NAMALWA (cell line): Measurements from ENCODE around the gene BMPER.
A peak's percentile ranks its signal among the peaks of the same experiment; 100 is the strongest.

Experiments
- DNase-seq: peaks from one replicate; pipeline ENCODE4 v3.0.0-alpha.2; 2015; ENCODE audit warnings: low spot score

BMPER gene

DNA sequence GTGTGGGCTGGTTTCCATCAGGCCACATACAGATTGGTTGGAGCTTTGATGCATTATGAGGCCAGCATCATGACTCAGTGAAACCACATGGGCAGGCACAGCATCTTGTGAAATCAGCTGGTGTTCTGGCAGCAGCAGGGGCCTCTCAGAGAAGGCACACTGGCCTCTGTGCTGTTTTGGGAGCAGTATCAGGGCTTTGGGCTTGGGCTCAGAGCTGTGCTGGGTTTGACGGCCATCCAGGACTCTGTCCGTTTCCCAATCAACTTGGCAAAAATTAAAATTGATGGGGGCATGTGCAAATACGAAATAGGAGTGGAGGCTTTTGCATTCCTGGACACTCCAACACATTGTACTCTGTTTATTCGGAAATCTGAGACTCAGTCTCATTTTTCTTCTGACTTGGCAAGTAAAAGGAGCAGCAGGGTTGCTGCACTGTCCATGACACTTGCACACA is 190.9 kb downstream of the BMPER start:
- DNase-seq: no peak

DNA sequence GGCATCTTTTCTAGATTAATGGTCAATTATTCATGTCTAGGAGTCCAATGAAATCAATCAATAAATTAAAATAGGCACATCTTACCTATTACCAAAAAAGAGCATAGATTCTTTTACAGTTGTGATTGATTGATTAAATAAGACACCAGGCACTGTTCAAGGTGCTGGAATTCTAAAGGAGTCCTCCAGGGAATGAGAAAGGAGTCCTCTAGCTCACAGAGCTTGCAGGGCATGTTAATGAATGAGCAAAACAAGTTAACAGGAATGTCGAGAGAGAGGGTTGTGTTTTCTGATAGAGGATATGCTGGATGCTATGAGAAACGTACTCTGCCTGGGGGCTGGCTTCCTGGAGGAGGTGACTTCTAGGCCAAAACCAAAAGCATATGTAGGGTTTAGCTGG is 191.4 kb downstream of the BMPER start:
- DNase-seq: no peak

GRCh38 chr7:34100661-34101060 is 195.3 kb downstream of the BMPER start:
- no peak for DNase-seq

DNA sequence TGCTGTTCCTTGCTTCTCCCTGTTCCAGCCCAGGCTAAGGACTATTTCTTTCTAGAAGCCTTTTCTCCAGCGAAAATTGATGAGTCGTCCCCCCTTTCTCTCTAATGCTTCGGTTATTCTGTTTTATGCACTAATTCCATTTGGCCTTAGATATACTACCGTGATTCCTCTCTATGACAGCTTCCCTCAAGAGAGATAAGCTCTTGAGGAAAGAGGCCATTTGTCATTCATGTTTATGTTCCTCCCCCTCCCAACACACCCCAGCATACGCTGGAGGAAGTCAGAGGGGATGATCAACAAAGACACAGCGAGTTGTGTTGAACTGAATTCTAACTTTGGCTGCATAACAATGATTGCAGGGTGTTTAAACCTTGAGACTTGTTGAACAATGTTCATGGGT is 198.8 kb downstream of the BMPER start:
- DNase-seq: no peak

DNA sequence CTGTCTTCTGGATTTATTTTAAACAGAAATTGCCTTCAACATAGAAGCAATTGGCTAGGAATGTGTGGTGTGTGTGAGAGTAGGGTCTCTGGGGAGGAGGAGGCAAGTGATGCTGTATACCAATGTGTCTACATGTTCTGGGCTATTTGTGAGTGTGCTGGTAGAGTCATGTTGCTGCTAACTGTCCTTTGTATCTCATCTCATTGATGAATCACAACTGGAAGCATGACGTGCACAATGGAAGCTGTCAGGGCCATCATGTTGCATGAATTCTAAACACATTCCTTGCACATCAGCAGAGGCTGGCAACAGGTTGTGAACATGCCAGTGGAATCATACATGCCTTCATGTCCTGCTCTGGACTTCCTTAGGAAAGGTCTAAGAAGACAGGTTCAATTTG is 199.7 kb downstream of the BMPER start:
- no peak for DNase-seq

DNA sequence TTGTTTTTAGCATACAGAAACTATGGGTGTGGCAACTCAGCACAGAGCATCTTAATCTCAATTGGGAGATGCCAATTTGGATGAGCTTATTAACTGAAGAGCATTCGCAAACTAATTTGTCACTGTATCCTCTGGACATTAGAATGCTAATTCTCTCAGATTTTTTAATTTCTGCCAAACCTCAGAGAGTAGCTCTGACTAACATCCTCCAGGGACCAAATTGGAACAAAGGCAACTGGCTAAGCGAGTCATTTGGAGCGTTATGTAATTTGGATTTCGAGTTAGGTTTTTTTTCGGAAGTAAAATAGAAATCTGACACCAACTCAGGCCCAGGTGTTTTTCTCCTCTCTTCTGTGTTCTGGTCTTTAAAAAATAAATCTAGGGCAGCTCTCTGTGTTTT is 201.9 kb downstream of the BMPER start:
- no peak for DNase-seq

DNA sequence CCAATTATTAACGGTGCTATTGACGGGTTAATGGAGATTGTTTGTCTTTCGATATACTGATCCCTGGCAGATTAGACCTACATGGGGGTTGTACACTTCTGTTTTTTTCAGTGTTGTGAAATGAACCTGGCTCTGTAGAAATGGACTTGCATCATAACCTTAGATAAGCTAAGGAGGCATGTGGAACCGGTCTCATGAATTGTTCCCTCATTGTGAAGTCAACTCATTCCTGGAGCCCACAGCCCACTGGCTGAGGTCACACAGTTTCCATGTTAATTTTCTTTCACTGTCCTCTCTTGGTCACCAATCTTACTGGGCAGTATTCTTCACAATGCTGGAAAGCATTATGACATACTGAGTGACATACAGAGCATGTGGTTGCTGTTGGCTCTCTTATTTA is 202.8 kb downstream of the BMPER start:
- DNase-seq: no peak

- DNase-seq: no peak
These were observed 204.8 kb downstream of the BMPER start for GRCh38 chr7:34109936-34110780.

DNA sequence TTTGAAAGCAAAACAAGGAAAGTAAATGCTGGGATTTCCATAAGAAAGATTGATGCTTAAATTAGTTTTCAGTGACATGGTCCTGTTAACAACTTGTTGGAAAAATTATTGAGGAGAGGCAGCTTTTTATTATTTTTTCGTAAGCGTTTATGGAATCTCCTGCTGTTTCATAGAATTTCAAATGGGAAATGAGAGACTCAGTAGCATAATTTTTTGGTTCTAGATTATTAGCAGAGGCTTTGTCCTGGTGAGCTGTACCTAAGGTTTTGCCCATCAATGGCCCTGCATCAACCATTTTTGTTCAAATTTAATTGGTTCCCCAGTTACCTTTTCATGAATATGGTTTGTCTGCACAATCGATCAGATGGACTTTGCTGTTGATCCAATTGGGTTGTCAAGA is 205.7 kb downstream of the BMPER start:
- no peak for DNase-seq

- DNase-seq: no peak
These were observed 210.2 kb downstream of the BMPER start for GRCh38 chr7:34115503-34115902.

DNA sequence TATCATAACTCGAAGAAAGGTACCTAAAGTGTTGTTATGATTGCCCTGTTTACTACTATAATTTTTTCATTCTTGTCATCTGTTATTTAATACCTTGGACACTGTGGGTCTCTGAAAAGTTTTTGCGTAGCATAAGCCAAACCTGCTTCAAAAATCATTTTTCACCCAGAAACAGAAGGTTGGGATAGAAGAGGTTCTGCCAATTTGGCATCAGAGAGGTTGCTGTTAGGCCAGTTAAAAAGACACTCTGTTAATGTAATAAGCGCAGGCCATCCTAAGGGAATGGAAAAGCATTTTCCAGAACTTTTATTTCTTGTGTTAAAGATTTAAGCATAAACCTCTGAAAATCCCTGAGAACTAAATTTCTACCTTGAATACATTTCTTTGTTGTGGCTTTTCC is 212.2 kb downstream of the BMPER start:
- no peak for DNase-seq

- DNase-seq: no peak
These were observed 216.0 kb downstream of the BMPER start for GRCh38 chr7:34121366-34121765.

GRCh38 chr7:34123316-34123715 is 218.0 kb downstream of the BMPER start:
- DNase-seq: no peak

- no peak for DNase-seq
These were observed 219.4 kb downstream of the BMPER start for GRCh38 chr7:34124765-34125164.

DNA sequence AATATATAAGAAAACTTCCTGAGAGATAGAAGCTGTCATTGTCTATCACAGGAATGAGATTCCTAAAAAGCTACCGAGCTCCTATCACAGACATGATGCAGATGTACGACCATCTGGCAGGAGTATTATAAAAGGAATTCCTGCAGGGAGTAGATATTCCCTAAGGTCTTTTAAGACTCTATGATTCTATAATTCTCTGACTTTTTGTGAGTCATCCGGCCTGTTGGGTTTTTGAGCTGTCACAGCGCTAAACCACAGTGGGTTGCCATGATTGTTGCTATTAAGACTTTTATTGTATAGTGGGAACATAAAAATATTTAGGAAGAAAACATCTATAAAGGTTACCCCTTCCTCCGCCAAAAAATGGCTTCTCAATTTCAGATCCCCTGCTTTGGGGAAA is 223.4 kb downstream of the BMPER start:
- no peak for DNase-seq

- DNase-seq: no peak
These were observed 225.4 kb downstream of the BMPER start for GRCh38 chr7:34130558-34131295.

- no peak for DNase-seq
These were observed 226.0 kb downstream of the BMPER start for GRCh38 chr7:34131371-34131770.

DNA sequence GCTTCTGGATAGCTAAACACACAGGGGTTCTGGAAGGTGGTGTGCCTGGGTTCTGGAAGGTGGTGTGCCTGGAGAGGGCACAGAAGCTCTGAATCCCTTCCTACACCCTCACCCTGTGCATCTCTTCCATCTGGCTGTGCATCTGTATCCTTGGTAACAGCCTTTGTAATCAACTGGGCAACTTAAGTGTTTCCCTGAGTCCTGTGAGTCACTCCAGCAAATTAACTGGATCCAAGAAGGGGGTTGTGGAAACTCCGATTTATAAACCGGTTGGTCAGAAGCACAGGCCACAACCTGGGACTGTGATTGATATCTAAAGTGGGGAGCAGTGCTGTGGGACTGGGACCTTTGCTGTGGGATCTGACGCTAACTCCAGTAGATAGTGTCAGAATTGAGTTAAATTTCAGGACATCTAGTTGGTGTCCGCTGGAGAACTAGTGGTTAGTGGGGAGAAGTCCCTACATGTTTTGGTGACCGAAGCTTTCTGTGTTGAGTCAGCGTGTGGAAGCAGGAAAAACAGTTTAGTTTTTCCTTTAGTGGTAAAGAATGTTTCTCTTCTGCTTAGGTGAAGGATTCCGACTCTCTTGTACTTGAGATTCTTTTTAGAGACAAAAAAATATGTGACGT is 228.1 kb downstream of the BMPER start:
- DNase-seq: no peak

GRCh38 chr7:34133983-34134782 is 228.8 kb downstream of the BMPER start:
- DNase-seq: peak; percentile 59

- DNase-seq: no peak
These were observed 230.6 kb downstream of the BMPER start for GRCh38 chr7:34135924-34136323.

DNA sequence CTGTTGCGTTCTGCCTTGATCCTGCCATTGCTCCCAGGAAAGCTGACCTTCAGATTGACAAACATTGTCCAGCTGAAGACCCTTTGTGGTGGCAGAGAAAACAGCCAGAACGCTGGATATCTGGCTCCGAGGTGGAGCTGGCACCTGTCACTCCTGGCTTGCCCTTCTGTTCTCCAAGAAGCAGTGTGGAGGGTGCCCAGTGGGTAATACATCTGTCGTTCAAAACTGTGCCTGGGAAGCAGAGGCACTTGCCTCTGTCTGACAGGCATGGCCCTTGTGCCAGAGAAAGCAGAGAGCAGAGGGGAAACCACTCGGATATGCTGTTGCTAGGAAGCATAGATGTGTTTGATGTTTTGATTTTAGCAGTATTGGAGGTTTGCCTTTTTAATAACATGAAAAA is 231.4 kb downstream of the BMPER start:
- no peak for DNase-seq

DNA sequence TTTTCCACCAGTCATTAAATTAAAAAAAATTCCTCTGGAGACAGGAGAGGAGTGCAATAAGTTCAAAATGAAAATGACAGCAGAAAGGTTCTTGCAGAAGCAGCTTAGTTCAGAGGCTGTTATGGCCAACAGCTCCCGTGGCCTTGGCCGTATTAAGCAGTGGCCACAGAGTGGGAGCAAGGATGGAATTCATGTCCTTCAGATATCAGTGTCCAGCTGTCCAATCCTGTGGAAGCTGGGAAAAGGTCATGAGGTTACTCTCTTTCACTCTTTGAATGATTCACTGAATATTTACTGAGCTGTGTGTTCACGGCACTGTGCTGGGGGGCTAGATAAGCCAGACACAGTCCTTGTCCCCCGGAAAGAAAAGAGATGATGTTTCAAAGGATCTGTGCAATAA is 231.8 kb downstream of the BMPER start:
- DNase-seq: no peak
